T-helper 2 cell treated with Interferon-gamma antibody and Interleukin-4, amounts not matched to agents 5 μg/mL and 100 μg/mL, for 36 hours (primary cell): ENCODE measurements around the gene HDAC9.

Experiments
- DNase-seq: peaks from one replicate; pipeline ENCODE4 v3.0.0; 2021; ENCODE audit warnings: low spot score
- H3K27ac Mint-ChIP-seq: one replicate; pipeline ENCODE4 v1.8.0; 2021; ENCODE audit warnings: mild to moderate bottlenecking, mixed read lengths
- H3K27me3 Mint-ChIP-seq: one replicate; pipeline ENCODE4 v1.8.0; 2021; ENCODE audit warnings: low read depth, mixed read lengths
- H3K36me3 Mint-ChIP-seq: one replicate; pipeline ENCODE4 v1.8.0; 2021; ENCODE audit warnings: low read depth, mixed read lengths
- H3K4me1 Mint-ChIP-seq: one replicate; pipeline ENCODE4 v1.8.0; 2021; ENCODE audit warnings: low read depth, mixed read lengths
- H3K4me3 Mint-ChIP-seq: one replicate; pipeline ENCODE4 v1.8.0; 2022; ENCODE audit warnings: mild to moderate bottlenecking, moderate library complexity, mixed read lengths
- H3K9me3 Mint-ChIP-seq: one replicate; pipeline ENCODE4 v1.8.0; 2021; ENCODE audit warnings: mixed read lengths

The HDAC9 gene

DNA sequence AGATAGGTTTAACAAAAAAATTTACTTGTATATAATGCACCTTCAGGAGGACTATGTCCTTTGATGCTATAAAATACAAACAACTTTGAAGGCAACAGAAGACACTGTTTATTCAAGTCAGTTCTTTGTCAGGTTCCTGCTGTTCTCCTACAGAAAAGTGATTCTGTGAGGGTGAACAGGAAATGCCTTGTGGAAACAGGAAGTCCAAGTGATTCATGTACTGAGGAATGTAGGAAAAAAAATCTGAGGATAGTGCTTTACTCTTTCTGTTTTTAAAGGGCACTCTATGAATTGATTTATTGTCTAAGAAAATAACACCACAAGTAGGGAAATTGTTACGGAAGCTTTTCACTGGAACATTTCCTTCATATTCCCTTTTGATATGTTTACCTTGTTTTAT lies 171.9 kb downstream of the HDAC9 start:
- no peak for DNase-seq
- Mint-ChIP-seq H3K27me3 (no peaks in the 10 kb centered on the region), H3K27ac (no peak overlapping the region), H3K36me3 (no peaks in the 10 kb centered on the region), H3K4me3 (no peak overlapping the region), H3K9me3 (no peaks in the 10 kb centered on the region), H3K4me1 (no peaks in the 10 kb centered on the region)

DNA sequence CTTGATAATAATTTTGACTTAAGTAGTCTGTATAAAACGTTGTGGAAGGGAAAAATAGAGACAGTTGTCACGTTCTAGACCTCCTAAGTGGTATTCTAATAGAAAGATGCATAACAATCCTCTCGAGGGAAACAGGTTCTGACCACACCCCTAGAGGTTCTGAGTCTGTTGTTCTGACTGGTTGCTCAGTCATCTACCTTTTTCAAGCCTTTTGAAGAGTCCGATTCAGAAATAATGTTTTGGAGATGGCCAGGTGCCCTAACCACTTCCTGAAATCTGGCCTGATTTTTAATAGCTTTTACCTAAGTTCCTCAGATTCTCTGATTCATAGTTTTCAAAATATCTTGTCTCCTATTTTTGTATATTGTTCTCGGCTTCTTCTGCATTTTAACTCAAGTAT lies 175.6 kb downstream of the HDAC9 start:
- H3K27ac Mint-ChIP-seq: no peak overlapping the region
- no peaks in the 10 kb centered on the region for H3K4me1 Mint-ChIP-seq
- no peaks in the 10 kb centered on the region for H3K9me3 Mint-ChIP-seq
- DNase-seq: no peak
- no peak overlapping the region for H3K4me3 Mint-ChIP-seq
- no peaks in the 10 kb centered on the region for H3K36me3 Mint-ChIP-seq
- no peaks in the 10 kb centered on the region for H3K27me3 Mint-ChIP-seq

DNA sequence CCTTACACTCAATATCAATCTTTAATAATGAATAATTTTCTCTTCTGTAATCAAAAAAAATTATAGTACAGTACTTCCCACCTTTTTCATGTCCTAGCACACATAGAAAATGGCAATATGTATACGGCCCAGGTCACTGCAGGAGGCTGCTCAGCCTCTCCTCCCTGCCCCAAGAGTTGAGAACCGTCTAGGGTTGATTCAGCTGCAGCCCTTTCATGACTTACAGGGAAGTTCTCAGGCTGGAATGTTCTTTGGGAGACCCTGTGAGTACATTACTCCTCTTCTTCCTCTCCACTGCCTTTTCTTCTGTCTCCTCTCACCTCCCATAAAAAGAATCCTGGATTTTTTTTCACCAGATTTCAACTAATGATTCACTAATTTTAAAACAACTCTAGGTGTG lies 180.0 kb downstream of the HDAC9 start:
- no peak for DNase-seq
- Mint-ChIP-seq H3K36me3 (no peaks in the 10 kb centered on the region), H3K9me3 (no peaks in the 10 kb centered on the region), H3K4me1 (no peaks in the 10 kb centered on the region), H3K27ac (no peak overlapping the region), H3K4me3 (no peak overlapping the region), H3K27me3 (no peaks in the 10 kb centered on the region)

DNA sequence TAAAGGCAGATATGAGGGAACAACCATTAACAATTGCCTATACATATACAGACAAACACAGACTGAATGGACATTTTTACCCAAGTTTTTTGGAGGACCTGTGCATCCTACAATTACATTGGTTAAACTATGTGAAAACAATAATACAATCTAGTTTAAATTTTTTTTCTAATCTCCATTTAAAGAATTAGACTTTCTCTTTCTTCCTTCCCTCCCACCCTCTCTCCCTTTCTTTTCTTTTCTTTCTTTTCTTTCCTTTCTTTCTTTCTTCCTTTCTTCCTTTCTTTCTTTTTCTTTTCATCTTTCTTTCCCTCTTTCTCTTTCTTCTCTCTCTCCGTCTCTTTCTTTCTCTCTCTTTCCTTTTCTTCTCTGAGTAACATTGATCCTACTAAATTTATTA lies 183.7 kb downstream of the HDAC9 start:
- no peaks in the 10 kb centered on the region for H3K36me3 Mint-ChIP-seq
- H3K4me1 Mint-ChIP-seq: no peaks in the 10 kb centered on the region
- H3K27ac Mint-ChIP-seq: no peak overlapping the region
- H3K9me3 Mint-ChIP-seq: no peaks in the 10 kb centered on the region
- no peaks in the 10 kb centered on the region for H3K27me3 Mint-ChIP-seq
- H3K4me3 Mint-ChIP-seq: no peak overlapping the region
- no peak for DNase-seq

DNA sequence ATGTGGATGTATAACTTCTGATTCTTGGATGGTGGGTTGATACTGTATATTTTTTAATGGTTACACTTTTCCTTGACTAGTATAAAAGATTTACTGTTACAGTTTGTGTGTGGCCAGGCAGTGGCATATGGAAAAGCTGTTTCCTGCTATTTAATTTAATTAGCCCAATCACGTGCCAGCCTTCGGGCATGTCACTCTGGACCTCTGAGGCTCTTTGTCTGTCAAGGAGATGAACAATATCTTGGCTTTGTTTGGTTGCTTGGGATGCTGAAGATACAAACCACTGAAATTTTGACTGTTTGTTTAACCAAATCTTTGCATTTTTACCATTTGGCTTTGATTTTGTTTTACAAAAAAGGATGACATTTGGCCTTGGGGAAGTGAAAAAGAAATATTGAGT lies 185.0 kb downstream of the HDAC9 start:
- Mint-ChIP-seq H3K4me3 (no peak overlapping the region), H3K27ac (no peak overlapping the region), H3K9me3 (no peaks in the 10 kb centered on the region), H3K27me3 (no peaks in the 10 kb centered on the region), H3K36me3 (no peaks in the 10 kb centered on the region), H3K4me1 (peaks cover 2% of the 10 kb centered on the region)
- DNase-seq: no peak

DNA sequence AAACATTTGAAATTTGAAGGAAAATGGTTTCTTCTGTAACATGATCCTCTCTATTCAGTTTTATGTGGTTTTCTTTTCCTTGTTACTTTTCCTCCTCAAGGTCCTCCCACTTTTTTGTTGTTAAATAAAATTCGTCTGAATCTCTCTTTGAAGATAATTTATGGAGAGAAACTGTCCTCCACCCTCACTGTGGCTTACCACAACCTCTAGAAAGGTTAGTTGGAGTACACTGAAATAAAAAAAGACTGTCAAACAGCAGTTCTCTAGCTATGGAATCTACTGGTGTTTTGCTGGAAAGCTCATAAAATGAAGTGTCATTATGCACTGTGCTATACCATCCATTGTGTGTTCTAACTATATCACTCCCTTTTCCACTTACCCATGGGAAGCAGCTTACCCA lies 189.4 kb downstream of the HDAC9 start:
- H3K4me3 Mint-ChIP-seq: no peak overlapping the region
- H3K27ac Mint-ChIP-seq: no peak overlapping the region
- H3K36me3 Mint-ChIP-seq: no peaks in the 10 kb centered on the region
- no peaks in the 10 kb centered on the region for H3K9me3 Mint-ChIP-seq
- H3K27me3 Mint-ChIP-seq: no peaks in the 10 kb centered on the region
- H3K4me1 Mint-ChIP-seq: peaks cover 2% of the 10 kb centered on the region
- no peak for DNase-seq

DNA sequence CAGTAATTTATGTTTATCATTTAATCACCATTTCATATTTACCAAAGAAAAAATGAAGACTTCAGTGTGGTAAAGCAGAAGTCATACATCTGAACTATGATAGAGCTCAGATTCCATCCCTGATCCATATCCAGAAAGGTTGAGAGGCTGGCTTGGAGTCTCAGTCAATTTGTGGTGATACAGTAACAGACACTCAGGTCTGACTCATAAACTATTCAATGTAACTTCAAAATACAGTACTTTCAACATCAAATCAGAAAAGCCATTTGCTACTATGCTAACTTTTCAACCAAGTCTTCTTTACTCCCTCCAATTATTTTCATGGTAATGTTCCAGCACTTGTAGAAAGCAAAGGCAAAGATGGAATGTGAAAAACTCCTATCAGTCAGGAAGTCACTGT lies 190.4 kb downstream of the HDAC9 start:
- H3K4me3 Mint-ChIP-seq: no peak overlapping the region

DNA sequence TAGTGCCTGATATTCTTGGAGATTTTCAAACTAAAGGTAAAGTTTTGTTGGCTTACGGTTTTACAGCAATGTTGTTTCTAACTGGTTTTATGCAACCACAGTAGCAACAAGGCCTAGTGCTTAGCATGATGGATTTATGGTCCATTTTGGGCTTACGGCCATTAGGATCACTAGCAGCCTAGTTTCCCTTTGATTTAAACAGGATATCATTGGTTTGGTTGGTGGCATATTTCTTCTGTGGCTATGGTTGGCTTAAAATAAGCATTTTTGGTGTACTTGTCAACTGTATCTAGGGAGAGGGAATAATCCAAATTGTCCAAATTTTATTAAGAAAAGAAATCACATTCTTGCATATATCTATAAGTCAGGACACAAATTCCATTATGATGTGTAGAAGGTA lies 194.0 kb downstream of the HDAC9 start:
- peaks cover 2% of the 10 kb centered on the region for H3K4me1 Mint-ChIP-seq
- H3K4me3 Mint-ChIP-seq: no peak overlapping the region
- no peaks in the 10 kb centered on the region for H3K9me3 Mint-ChIP-seq
- H3K27me3 Mint-ChIP-seq: no peaks in the 10 kb centered on the region
- H3K27ac Mint-ChIP-seq: no peak overlapping the region
- no peak for DNase-seq
- no peaks in the 10 kb centered on the region for H3K36me3 Mint-ChIP-seq

More for the DNA sequence above, 190.4 kb downstream of the HDAC9 start:
- peaks cover 2% of the 10 kb centered on the region for H3K4me1 Mint-ChIP-seq
- H3K27me3 Mint-ChIP-seq: no peaks in the 10 kb centered on the region
- no peak overlapping the region for H3K27ac Mint-ChIP-seq
- no peaks in the 10 kb centered on the region for H3K36me3 Mint-ChIP-seq
- no peak for DNase-seq
- no peaks in the 10 kb centered on the region for H3K9me3 Mint-ChIP-seq

DNA sequence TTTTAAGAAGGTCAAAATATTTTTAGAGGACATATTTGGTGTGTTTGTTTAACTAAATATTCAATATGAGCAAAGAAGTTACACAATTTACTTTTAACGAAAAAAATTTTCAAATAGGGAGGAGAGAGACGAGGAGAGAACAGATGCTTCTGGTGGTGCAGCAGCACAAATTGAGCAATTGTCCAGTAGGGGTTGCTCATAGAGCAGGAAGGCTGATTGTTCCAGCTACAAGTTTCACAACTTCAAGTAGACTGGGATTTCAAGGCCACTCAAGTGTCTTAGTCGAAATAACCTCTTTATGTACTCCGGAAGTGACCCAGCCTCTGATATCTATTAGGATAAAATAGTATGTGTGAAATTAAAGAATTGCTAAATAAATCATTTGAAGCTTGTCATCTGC lies 197.9 kb downstream of the HDAC9 start:
- DNase-seq: no peak
- no peaks in the 10 kb centered on the region for H3K36me3 Mint-ChIP-seq
- H3K4me3 Mint-ChIP-seq: no peak overlapping the region
- no peak overlapping the region for H3K27ac Mint-ChIP-seq
- no peaks in the 10 kb centered on the region for H3K27me3 Mint-ChIP-seq
- no peaks in the 10 kb centered on the region for H3K4me1 Mint-ChIP-seq
- no peaks in the 10 kb centered on the region for H3K9me3 Mint-ChIP-seq

DNA sequence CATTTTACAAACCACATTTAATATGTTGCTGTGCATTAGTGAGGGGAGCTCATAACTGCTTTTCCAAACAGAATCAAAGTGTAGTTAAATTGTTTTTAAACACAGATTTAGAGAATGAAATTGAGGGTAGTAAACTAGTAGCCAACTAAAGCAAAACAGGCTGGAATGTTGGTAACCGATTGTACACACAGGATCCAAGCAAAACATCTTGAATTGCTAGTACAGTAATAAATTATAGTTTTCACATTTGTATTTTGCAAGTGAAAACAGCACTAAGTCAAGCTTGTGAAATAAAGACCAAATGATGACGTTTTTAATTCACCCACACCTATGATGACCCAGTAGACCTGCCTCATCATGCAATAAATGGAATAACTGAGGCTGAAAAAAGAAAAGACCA lies 198.3 kb downstream of the HDAC9 start:
- Mint-ChIP-seq H3K4me1 (no peaks in the 10 kb centered on the region), H3K27ac (no peak overlapping the region), H3K36me3 (no peaks in the 10 kb centered on the region), H3K27me3 (no peaks in the 10 kb centered on the region), H3K4me3 (no peak overlapping the region), H3K9me3 (no peaks in the 10 kb centered on the region)
- no peak for DNase-seq

DNA sequence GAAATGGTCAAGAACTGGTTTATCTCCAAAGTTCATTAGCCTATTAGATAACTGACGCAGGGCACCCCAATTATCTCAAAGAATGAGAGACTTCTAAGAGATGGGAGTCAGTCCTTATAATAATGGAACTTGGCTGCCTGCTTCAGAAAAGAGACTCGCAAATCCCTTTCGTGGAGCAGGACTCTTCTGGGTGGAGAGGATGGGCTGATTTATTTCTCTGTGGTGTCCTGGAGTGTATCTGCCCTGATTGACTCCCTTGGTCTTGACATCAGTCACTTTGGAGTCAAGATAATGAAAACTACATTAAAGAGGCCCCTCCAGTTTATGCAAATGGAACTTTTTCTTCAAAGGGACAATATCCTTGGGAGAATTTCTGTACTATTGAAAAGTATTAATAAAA lies 198.9 kb downstream of the HDAC9 start:
- Mint-ChIP-seq H3K36me3 (no peaks in the 10 kb centered on the region), H3K9me3 (no peaks in the 10 kb centered on the region), H3K4me3 (no peak overlapping the region), H3K27ac (no peak overlapping the region), H3K27me3 (no peaks in the 10 kb centered on the region), H3K4me1 (no peaks in the 10 kb centered on the region)
- no peak for DNase-seq

DNA sequence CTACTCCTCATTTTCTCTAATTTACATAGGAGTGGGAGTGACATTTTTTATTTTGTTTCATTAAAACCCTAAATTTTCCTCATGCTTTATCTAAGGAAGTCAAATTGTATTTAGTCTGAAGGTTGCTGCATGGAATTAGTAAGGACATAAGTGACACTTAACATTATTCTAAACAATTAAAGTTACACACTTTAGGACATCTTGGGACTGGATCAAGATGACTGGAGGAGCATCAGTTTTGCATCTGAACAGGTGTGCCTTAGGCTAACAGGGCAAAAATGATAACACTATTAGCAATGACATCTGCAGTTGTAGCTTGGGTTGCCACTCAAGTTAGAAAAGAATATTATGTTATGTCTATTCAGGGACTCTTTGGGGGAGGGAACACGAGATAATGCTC lies 199.4 kb downstream of the HDAC9 start:
- Mint-ChIP-seq H3K36me3 (no peaks in the 10 kb centered on the region), H3K27me3 (no peaks in the 10 kb centered on the region), H3K4me3 (no peak overlapping the region), H3K9me3 (no peaks in the 10 kb centered on the region), H3K4me1 (no peaks in the 10 kb centered on the region), H3K27ac (no peak overlapping the region)
- DNase-seq: no peak

DNA sequence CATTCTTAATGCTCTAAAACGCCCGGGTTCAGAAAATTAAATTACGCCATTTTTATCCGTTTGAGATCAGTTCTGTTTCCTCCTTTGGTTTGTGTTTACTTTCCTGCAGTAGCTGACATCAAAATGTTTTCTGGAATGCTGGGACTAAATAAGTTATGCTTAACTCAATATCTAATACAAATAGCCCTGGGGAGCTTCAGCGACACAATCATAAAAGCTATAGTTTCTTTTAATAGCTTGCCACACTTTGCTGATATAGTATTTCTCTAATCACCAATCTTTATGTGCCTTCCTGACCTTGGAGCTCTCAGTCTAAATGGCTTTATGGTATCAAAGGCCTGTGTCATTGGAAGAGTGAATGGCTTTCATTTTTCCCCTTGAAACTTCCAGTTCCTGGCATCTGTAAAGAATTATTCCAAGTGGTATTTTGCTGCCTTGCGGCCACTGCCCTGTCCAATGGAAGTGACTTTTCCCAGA lies 202.7 kb downstream of the HDAC9 start:
- Mint-ChIP-seq H3K27me3 (no peaks in the 10 kb centered on the region), H3K9me3 (no peaks in the 10 kb centered on the region), H3K36me3 (no peaks in the 10 kb centered on the region), H3K27ac (no peak overlapping the region), H3K4me1 (no peaks in the 10 kb centered on the region), H3K4me3 (no peak overlapping the region)
- no peak for DNase-seq

DNA sequence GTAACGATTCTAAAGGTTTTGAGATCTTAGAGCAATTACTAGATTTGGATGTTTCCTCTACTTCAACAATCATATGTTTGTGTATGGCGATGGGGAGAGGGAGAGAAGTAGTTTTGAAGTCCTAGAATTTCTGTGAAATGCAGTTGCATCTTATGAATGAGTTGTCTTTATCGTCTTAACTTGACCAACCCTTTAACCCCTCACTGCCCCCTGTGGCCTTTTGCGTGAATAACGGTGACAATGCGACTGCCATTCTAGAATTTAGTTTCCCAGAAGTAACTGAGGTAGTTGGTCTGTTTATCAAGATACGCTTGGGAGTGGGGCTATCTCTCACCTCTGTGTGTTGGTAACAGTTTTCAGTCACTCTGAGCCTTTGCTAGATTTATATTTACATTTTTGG lies 204.6 kb downstream of the HDAC9 start:
- Mint-ChIP-seq H3K27ac (no peak overlapping the region), H3K36me3 (no peaks in the 10 kb centered on the region), H3K27me3 (no peaks in the 10 kb centered on the region), H3K9me3 (no peaks in the 10 kb centered on the region), H3K4me3 (no peak overlapping the region), H3K4me1 (no peaks in the 10 kb centered on the region)
- no peak for DNase-seq

DNA sequence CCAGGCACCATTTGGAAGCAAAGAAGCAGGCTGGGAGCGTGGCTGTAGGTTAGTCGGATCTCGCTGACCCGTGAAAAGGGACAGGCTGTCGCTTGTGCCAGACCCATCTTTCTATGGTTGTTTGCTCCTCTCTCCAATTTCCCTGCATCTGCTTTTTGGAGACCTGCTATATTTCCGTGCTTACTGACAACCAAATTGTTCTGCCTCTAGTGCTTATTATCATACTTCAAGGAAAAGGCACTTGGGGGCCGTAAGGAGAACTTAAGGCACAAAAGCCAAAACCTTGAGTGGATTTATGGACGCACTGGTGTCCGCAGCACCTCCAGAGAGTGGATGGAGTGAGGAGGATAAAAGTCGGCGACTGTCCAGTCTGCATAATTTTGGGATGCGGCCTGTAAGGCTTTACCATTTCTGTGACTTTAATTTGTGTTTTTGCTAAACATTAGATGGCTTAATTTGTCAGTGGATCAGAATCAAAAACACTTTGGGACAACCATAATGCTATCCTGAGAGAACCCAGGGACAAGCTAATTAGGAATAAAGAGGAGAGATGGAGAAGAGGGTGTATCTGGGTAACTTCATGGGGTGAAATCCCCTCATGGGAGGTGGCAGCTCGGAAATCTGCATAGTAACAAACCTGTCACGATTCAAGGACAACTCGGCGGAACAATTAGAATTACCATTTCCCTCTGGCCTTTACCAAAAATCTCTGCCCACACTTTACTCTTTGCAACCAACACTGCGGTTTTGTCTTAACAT lies 206.7 kb downstream of the HDAC9 start:
- Mint-ChIP-seq H3K27ac (no peak overlapping the region), H3K4me1 (no peaks in the 10 kb centered on the region), H3K9me3 (no peaks in the 10 kb centered on the region), H3K36me3 (no peaks in the 10 kb centered on the region), H3K4me3 (no peak overlapping the region), H3K27me3 (no peaks in the 10 kb centered on the region)
- DNase-seq: no peak
